HG03521 (cell line): Measurements from ENCODE around the gene CASP8AP2.
"Not testable (repeated sequence)": the region's sequence is repeated elsewhere in the genome, so short reads cannot be mapped to it uniquely, and the experiment has no call there.

Experiments used
- ATAC-seq: cut with Tn5 transposase; IDR thresholded peaks from one replicate; pipeline ENCODE4 v1.9.1; 2021; ENCODE audit warnings: mild to moderate bottlenecking, moderate library complexity; ENCODE audit not compliant: unreplicated experiment

The CASP8AP2 gene

GRCh38 chr6:89886378-89887120 is 56.9 kb downstream of the CASP8AP2 start:
- ATAC-seq: no peak

DNA sequence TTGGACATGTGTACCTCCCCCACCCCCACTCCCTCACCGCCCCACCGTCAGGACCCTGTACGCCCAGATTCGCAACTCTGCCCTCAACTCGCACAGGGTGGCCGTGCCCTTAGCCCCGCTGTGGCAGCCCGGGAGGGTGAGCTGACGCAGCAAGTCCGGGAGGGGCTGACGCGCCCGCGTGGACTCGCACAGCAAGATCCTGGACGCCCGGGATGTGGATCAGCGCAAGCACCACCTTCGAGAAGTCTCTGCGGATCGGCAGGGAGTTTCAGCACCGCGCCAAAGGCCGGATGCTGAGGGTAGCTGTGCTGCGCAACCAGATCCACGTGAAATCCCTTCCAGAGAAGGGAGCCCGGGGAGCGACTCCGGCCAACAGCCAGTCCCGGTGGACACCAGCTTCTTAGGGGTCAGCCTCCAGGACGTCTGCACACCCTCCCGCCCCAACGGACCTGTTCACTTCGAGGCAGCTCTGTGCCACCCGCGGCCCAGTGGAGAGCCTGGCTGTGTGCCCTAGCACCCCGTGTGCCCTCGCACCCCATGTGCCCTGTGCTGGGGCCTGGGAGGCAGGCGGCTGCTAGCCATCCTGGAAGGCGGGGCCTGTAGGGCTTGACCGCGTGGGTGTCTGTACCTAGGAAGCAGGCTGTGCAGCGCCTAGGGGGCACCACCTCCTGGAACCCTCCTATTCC is 57.9 kb downstream of the CASP8AP2 start:
- ATAC-seq: no peak

- no peak for ATAC-seq
These were observed 58.4 kb downstream of the CASP8AP2 start for GRCh38 chr6:89888138-89888514.

DNA sequence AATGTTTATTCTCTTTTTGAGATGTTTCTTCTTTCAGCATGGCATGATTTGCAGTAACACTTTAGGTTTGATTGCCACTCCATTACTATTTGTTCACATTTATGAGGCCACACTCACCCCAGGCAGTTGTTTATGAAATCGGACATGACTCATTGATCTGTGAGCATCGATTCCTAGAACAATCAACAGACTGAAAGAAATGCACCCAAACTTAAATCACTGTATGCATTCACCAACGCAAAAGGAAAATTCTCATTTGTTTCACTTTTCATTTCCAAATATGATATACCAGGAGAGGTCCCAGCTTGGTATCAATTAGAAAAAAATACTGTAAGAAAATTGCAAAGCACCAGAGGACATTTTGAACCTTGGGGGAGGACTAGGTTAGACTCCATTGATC is 59.2 kb downstream of the CASP8AP2 start:
- ATAC-seq: no peak

DNA sequence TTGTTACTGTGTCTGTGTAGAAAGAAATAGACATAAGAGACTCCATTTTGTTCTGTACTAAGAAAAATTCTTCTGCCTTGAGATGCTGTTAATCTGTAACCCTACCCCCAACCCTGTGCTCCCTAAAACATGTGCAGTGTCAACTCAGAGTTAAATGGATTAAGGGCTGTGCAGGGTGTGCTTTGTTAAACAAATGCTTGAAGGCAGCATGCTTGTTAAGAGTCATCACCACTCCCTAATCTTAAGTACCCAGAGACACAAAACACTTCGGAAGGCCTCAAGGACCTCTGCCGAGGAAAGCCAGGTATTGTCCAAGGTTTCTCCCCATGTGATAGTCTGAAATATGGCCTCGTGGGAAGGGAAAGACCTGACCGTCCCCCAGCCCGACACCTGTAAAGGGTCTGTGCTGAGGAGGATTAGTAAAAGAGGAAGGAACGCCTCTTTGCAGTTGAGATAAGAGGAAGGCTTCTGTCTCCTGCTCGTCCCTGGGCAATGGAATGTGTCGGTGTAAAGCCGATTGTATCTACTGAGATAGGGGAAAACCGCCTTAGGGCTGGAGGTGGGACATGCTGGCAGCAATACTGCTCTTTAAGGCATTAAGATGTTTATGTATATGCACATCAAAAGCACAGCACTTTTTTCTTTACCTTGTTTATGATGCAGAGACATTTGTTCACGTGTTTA is 61.3 kb downstream of the CASP8AP2 start:
- ATAC-seq: not testable (repeated sequence)

DNA sequence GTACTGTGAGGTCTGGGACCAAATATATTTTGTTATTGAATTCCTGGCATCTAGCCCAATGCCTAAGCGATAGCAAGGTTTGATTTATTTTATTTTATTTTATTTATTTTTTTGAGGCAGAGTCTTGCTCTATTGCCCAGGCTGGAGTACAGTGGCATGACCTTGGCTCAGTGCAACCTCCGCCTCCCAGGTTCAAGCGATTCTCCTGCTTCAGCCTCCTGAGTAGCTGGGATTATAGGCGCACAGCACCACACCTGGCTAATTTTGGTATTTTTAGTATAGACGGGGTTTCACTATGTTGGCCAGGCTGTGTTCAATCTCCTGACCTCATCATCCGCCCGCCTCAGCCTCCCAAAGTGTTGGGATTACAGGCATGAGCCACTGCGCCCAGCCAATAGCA is 62.9 kb downstream of the CASP8AP2 start:
- not testable (repeated sequence) for ATAC-seq

DNA sequence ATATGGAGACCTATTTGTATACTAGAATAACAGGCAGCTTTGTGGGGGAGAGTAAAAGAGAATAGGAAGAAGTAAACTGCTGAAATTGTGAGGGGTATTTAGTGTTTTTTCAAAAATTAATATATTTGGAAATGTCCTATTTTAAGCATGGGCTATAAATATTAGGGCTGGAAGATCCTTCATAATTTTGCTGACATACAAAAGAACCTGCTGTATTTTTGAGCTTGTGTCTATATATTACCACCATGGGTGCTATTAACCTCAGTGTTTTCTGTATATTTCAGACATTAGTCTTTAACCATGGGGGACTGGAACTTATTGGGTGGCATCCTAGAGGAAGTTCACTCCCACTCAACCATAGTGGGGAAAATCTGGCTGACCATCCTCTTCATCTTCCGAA is 64.5 kb downstream of the CASP8AP2 start, which contains the start of gene GJA10:
Gene GJA10, plus strand, starts transcription at position 301 of the 400 bp plus-strand sequence. Its CDS starts 0 bp downstream, at position 301.
- no peak for ATAC-seq

DNA sequence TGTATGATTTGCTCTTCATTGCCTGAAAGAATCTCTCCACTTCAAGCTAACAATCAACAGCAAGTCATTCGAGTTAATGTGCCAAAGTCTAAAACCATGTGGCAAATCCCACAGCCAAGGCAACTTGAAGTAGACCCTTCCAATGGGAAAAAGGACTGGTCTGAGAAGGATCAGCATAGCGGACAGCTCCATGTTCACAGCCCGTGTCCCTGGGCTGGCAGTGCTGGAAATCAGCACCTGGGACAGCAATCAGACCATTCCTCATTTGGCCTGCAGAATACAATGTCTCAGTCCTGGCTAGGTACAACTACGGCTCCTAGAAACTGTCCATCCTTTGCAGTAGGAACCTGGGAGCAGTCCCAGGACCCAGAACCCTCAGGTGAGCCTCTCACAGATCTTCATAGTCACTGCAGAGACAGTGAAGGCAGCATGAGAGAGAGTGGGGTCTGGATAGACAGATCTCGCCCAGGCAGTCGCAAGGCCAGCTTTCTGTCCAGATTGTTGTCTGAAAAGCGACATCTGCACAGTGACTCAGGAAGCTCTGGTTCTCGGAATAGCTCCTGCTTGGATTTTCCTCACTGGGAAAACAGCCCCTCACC is 65.7 kb downstream of the CASP8AP2 start:
- ATAC-seq: no peak

DNA sequence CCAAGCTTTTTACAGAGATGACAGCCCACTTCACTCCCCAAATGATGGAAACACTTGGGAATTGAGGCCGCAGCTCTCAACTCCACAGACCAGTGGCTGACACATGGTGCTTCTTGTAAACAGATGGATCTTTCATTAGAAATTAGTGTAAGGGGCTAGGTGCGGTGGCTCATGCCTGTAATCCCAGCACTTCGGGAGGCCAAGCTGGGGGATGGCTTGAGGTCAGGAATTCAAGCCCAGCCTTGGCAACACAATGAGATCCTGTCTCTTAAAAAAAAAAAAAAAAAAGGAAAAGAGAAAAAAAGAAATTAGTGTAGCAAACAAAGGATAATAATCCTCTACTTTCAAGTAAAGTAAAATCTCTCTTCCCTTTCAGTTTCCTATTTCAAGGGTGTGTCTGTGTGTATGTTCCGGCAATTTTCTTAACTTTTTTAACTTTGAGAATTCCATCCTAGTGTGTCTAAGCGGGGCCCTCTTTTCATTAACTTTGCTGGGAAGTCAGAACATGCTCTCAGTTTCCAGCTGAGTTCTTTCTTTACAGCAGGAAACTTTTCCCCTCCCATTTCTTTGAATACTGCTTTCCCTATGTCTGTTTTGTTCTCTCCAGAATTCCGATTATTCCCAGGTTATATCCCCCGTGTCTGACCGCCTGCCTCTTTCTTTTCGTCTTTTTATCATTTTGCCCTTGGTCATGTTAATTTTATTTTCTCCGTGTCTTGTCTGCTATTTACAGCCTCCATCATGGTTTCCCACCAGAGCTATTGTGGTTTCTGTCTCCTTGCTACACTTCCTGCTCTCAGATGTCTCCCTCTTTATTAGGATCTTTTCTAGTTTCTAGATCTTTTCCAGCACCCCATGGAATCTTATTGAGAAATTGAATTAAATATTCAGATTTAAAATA is 80.6 kb downstream of the CASP8AP2 start:
- ATAC-seq: not testable (repeated sequence)

DNA sequence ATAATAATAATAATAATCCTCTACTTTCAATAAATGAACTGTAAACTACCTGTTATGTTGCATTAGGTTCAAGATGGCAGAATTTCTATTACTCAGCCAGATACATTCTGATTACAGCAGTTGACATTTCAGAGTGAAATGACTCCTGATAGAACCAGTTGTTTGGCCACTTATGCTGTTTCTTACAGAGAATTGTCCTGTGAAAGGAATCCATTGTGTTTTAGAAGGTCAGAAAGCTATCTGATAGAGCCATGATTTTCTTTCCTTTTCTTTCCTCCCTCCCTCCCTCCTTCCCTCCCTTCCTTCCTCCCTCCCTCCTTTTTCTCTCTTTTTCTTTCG is 81.2 kb downstream of the CASP8AP2 start:
- ATAC-seq: no peak

GRCh38 chr6:89916136-89916920 is 86.6 kb downstream of the CASP8AP2 start:
- no peak for ATAC-seq

GRCh38 chr6:89917216-89917615 is 87.5 kb downstream of the CASP8AP2 start:
- no peak for ATAC-seq

DNA sequence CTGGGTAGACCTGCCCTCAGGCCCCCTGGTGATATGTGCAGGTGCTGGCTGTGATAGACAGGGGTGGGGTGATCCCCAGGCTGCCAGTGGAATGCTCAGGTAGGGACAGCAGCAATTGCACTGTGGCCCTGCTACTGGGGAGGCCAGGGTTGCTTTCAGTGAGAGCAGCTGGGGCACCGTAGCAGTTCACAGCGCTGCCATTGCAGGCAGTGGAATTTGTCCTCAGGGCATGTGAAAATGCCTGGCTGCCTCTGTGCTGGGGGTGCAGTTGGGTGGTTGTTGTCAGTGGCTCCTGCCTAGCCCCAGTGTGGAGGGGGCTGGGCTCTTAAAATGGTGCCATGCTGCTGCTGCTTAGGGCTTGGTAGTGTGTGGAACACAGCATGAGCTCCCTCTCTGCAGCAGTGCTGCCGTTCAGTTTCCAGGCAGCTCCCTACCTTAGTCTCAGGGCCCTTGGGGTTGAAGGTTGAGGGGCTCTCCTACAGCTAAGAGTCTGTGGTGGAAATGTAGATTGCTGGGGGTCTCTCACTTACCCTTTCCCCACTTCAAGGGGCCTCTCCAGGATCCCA is 88.2 kb downstream of the CASP8AP2 start:
- ATAC-seq: no peak
